Ishikawa (cell line): ENCODE data around the gene RAPSN.

Source experiments
- NFIC ChIP-seq: IDR thresholded peaks from 2 replicates; pipeline ENCODE4 v1.6.1; 2012
- TAF1 ChIP-seq: IDR thresholded peaks from 2 replicates; pipeline ENCODE4 v1.6.1; 2012; ENCODE audit warnings: low read depth, mild to moderate bottlenecking

GRCh38 chr11:47447906-47448305, 1.0 kb downstream of the RAPSN start:
- TF ChIP-seq NFIC (no peak), TAF1 (no peak)
